ENCODE data around the gene CERS5. TPM values are rescaled to one million over a fixed set of nuclear protein-coding genes. Genes with fewer than 3 reads are reported as not detected.

The CERS5 gene
- total RNA-seq, 6 donors from 2014 or later = 21.0 to 40.4 (median 35.8) TPM

DNA sequence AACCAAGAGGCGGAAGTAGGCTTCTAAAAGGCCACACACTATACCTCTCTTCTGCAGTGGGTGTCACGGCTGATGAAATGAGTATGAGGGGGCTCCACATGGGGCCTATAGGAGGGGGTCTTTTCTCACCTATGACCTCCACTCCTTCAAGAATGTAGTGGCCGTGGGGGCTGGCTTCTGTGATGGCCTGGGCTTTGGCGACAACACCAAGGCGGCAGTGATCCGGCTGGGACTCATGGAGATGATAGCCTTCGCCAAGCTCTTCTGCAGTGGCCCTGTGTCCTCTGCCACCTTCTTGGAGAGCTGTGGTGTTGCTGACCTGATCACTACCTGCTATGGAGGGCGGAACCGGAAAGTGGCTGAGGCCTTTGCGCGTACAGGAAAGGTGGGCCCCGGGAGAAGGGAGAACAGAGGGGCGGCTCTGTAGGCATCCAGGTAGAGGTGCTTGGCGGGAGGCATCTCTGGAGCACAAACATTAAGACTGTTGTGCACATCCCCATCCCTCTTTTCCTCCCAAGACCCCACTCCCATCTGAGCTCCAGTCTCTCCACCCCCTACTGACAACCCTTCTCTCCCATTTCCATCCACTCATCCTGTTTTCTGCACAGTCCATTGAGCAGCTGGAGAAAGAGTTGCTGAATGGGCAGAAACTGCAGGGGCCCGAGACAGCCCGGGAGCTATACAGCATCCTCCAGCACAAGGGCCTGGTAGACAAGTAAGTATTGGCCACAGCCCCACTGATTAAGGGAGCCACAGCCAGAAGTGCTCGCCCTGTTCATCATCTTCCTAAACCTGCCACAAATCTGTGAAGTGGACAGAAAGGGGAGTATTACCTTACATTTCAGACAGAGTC is 59.5 kb downstream of the CERS5 start:
- no peak overlapping the region for H3K27ac ChIP-seq
- WGBS, 2 donors = 92 to 96% methylated on average over 13 to 17 of the region's 17 CpGs

DNA sequence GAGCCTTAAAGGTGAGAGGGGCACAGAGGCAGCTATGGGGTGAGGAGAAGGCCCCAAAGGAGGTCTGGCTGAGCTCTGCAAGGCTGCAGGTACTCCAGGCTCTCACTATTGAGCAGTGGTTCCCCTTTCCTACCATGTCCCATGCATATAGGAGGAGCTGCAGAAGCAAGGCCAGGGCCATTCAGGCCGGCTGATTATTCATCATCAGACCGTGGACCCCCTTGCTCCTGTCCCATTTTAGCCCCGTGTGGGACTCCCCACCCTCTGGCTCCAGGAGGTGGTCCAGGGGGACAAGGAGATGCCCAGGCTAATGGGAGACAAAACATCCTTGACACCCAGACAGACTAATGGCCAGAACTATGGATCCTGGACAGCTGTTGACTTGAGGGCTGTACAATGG is 60.3 kb downstream of the CERS5 start:
- H3K4me1 ChIP-seq = peaks cover 22 to 36% (median 35%) of the 10 kb centered on the region in 4 donors
- WGBS, 2 donors = 73 to 89% methylated on average over 3 of the region's 3 CpGs
- no peak overlapping the region for H3K27ac ChIP-seq
- DNase-seq = no peak
- no peak for ATAC-seq (ENCODE audit: low FRiP score in 2 of 2)
- H3K36me3 ChIP-seq = peaks cover 0 to 4% (median 0%) of the 10 kb centered on the region in 4 donors
- no peak overlapping the region for H3K4me3 ChIP-seq
- no peaks in the 10 kb centered on the region for H3K9me3 ChIP-seq
- TF ChIP-seq, protein P1, sequence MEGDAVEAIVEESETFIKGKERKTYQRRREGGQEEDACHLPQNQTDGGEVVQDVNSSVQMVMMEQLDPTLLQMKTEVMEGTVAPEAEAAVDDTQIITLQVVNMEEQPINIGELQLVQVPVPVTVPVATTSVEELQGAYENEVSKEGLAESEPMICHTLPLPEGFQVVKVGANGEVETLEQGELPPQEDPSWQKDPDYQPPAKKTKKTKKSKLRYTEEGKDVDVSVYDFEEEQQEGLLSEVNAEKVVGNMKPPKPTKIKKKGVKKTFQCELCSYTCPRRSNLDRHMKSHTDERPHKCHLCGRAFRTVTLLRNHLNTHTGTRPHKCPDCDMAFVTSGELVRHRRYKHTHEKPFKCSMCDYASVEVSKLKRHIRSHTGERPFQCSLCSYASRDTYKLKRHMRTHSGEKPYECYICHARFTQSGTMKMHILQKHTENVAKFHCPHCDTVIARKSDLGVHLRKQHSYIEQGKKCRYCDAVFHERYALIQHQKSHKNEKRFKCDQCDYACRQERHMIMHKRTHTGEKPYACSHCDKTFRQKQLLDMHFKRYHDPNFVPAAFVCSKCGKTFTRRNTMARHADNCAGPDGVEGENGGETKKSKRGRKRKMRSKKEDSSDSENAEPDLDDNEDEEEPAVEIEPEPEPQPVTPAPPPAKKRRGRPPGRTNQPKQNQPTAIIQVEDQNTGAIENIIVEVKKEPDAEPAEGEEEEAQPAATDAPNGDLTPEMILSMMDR (IDR thresholded peaks at IDR 0.05) = no peak
- no peaks in the 10 kb centered on the region for H3K27me3 ChIP-seq

More for the DNA sequence above, 59.5 kb downstream of the CERS5 start:
- TF ChIP-seq POLR2A (IDR thresholded peaks at IDR 0.05) (no peak), POLR2AphosphoS5 (IDR thresholded peaks at IDR 0.05) (no peak), EP300 (IDR thresholded peaks at IDR 0.05) (no peak)
- TF ChIP-seq, protein P1 (IDR thresholded peaks at IDR 0.05) = no peak
- DNase-seq (no peak), ATAC-seq (ENCODE audit: low FRiP score in 2 of 2) (no peak)
- Histone ChIP-seq H3K27me3 (no peaks in the 10 kb centered on the region), H3K4me3 (no peak overlapping the region), H3K36me3 (no peaks in the 10 kb centered on the region), H3K4me1 (peaks cover 22 to 37% (median 35%) of the 10 kb centered on the region in 4 donors), H3K9me3 (no peaks in the 10 kb centered on the region)

DNA sequence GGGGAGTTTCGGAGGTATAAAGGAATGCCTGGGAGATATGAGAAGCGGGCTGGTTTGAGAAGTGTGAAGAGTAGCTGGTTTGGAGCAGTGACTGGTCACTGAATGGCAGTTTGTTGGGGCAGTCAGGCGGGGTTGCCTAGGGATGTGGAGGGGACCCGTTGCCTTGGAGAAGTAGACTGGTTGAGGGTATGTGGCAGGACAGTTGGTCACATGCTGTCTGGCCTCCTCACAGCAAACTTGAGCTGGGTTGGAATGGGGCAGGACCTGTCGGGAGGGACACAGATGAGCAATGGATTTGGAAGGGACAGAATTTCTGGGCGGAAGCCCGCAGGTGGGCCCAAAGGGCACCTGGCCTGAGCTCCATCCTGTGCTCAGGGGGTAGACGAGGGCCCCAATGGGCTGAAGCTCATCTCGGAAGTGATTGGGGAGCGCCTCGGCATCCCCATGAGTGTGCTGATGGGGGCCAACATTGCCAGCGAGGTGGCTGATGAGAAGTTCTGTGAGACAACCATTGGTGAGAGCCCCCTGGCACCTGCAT is 61.2 kb downstream of the CERS5 start:
- H3K36me3 ChIP-seq = peaks cover 0 to 10% (median 2%) of the 10 kb centered on the region in 4 donors
- TF ChIP-seq EP300 (IDR thresholded peaks at IDR 0.05) (no peak), POLR2AphosphoS5 (IDR thresholded peaks at IDR 0.05) (no peak), POLR2A (IDR thresholded peaks at IDR 0.05) (no peak)
- TF ChIP-seq, protein P1 (IDR thresholded peaks at IDR 0.05) = no peak
- no peak overlapping the region for H3K27ac ChIP-seq
- peaks cover 17 to 31% (median 30%) of the 10 kb centered on the region in 4 donors for H3K4me1 ChIP-seq
- no peaks in the 10 kb centered on the region for H3K9me3 ChIP-seq
- ATAC-seq (ENCODE audit: low FRiP score in 2 of 2) (no peak), DNase-seq (no peak)
- 93% methylated on average over 12 of the region's 12 CpGs for WGBS, 2 donors
- no peak overlapping the region for H3K4me3 ChIP-seq
- H3K27me3 ChIP-seq = no peaks in the 10 kb centered on the region

DNA sequence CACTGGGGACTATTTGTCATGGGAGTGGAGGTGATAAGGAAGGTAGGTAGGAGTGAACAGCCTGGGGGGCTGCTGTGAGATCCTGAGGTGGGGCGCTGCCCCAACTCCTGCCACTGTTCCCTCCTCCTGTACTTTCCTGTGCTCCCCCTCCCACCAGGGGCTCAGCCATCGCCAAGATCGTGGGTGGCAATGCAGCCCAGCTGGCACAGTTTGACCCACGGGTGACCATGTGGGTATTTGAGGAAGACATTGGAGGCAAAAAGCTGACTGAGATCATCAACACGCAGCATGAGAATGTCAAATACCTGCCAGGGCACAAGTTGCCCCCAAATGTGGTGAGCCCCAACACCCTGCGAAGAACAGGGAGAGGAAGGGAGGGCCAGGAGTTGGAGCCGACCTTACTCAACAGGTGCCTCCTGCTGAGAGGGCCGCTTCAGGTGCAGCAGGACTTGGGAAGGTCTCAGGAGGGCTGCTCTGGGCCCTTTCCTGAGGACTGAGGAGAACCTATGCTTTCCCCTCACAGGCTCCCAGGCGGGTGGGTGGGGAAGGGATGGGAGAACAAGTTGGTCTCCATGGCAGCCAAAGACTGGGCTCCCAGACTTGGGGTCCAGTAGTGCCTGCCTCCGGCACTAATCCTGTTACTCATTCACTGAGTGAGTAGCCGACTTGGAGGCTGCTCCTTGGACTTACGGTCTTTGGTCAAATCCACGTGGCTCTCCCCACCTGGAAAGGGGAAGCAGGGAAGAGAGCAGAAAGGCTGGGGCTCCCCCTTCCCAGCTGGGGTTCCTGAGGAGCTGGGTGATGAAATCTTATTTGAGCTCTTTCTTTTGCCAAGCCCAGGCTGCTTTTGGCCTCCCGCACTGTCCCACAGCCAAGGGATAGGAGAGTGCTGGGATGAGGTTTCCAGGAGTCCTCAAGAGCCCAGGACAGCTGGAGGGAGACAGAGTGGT is 62.5 kb downstream of the CERS5 start:
- H3K36me3 ChIP-seq = peaks cover 0 to 23% (median 8%) of the 10 kb centered on the region in 4 donors
- DNase-seq = no peak
- TF ChIP-seq POLR2A (IDR thresholded peaks at IDR 0.05) (no peak), EP300 (IDR thresholded peaks at IDR 0.05) (no peak), POLR2AphosphoS5 (IDR thresholded peaks at IDR 0.05) (no peak)
- TF ChIP-seq, protein P1 (IDR thresholded peaks at IDR 0.05) = no peak
- peak overlapping the region in 2 of 4 donors; percentile 20 to 23 for H3K4me3 ChIP-seq
- H3K4me1 ChIP-seq = peaks cover 8 to 18% (median 17%) of the 10 kb centered on the region in 4 donors
- no peaks in the 10 kb centered on the region for H3K27me3 ChIP-seq
- no peak for ATAC-seq (ENCODE audit: low FRiP score in 2 of 2)
- WGBS, 2 donors = 67 to 70% methylated on average over 10 to 14 of the region's 14 CpGs
- peak overlapping the region in 1 of 4 donors; percentile 40 for H3K27ac ChIP-seq
- no peaks in the 10 kb centered on the region for H3K9me3 ChIP-seq
